Thoracic aorta (tissue), 2 donors: ENCODE results near the gene PCGF3. TPM values are rescaled to one million over a fixed set of nuclear protein-coding genes. Genes with fewer than 3 reads are reported as not detected.

Experiments used
- ATAC-seq: fragments of 150-250 bp; one replicate; pipeline ENCODE4 v1.8.0; 2017; ENCODE audit warnings: low read depth; ENCODE audit not compliant: insufficient number of reproducible peaks, low FRiP score
- DNase-seq: peaks from one replicate; pipeline ENCODE4 v3.0.0-alpha.2; 2020; ENCODE audit warnings: low spot score
- H3K27ac ChIP-seq, 2 donors: fragments of 200-600 bp; sonication (generic); 1 replicate in 1 of 2; 2 replicates in 1 of 2; pipeline ENCODE4 v1.5.1; 2016; ENCODE audit warnings: mild to moderate bottlenecking in 2 of 2, moderate library complexity in 2 of 2
- H3K27me3 ChIP-seq: fragments of 200-600 bp; sonication (generic); replicated peaks from 2 replicates; pipeline ENCODE4 v1.6.0; 2016; ENCODE audit warnings: mild to moderate bottlenecking; ENCODE audit not compliant: insufficient read depth
- H3K36me3 ChIP-seq: fragments of 200-600 bp; sonication (generic); one replicate; pipeline ENCODE4 v1.5.1; 2016
- H3K4me1 ChIP-seq, 2 donors: fragments of 200-600 bp; sonication (generic); 1 replicate in 1 of 2; 2 replicates in 1 of 2; pipeline versions ENCODE4 v1.5.1 to v1.6.0; 2016; ENCODE audit warnings: low read depth in 2 of 2, mild to moderate bottlenecking in 1 of 2; ENCODE audit not compliant: control insufficient read depth in 1 of 2
- H3K4me3 ChIP-seq: fragments of 200-600 bp; sonication (generic); 2 replicates; pipeline ENCODE4 v1.5.1; 2016; ENCODE audit warnings: mild to moderate bottlenecking
- H3K9me3 ChIP-seq: fragments of 200-600 bp; sonication (generic); 2 replicates; pipeline ENCODE4 v1.5.1; 2016
- CTCF ChIP-seq: fragments of 200-600 bp; sonication (generic); IDR thresholded peaks from one replicate; pipeline ENCODE4 v1.5.1; 2019; ENCODE audit warnings: antibody characterized with exemption
- total RNA-seq, 2 donors: library from RNA; depleted of rRNA; stranded (reverse); fragments of >200 nt; gene quantifications; one replicate each; pipeline versions ENCODE4 v1.1.0 to v1.2.3, GENCODE V29; 2016

Gene PCGF3
- total RNA-seq, 2 donors from 2014 or later: 50.4 to 83.2 TPM

- Histone ChIP-seq H3K9me3 (peaks cover 69% of the 10 kb centered on the region), H3K36me3 (peaks cover 81% of the 10 kb centered on the region), H3K4me3 (no peak overlapping the region), H3K4me1 (no peaks in the 10 kb centered on the region), H3K27me3 (no peaks in the 10 kb centered on the region), H3K27ac (no peak overlapping the region)
- TF ChIP-seq CTCF: no peak
- ATAC-seq: no peak
- no peak for DNase-seq
Measured at GRCh38 chr4:766559-767283, 61.1 kb downstream of the PCGF3 start.

GRCh38 chr4:768076-768475 lies 62.4 kb downstream of the PCGF3 start:
- Histone ChIP-seq H3K4me1 (no peaks in the 10 kb centered on the region), H3K27me3 (no peaks in the 10 kb centered on the region), H3K27ac (no peak overlapping the region), H3K4me3 (no peak overlapping the region), H3K36me3 (peaks cover 70% of the 10 kb centered on the region), H3K9me3 (peaks cover 55% of the 10 kb centered on the region)
- ATAC-seq: no peak
- DNase-seq: no peak
- no peak for TF ChIP-seq CTCF

- peaks cover 72% of the 10 kb centered on the region for H3K36me3 ChIP-seq
- no peak for ATAC-seq
- no peaks in the 10 kb centered on the region for H3K27me3 ChIP-seq
- TF ChIP-seq CTCF: no peak
- no peak overlapping the region for H3K4me3 ChIP-seq
- no peak for DNase-seq
- no peak overlapping the region for H3K27ac ChIP-seq
- H3K9me3 ChIP-seq: peaks cover 51% of the 10 kb centered on the region
- H3K4me1 ChIP-seq: no peaks in the 10 kb centered on the region
Measured at GRCh38 chr4:768995-769394, 63.4 kb downstream of the PCGF3 start.

GRCh38 chr4:769511-769910 lies 63.9 kb downstream of the PCGF3 start:
- Histone ChIP-seq H3K27ac (no peak overlapping the region), H3K27me3 (no peaks in the 10 kb centered on the region), H3K4me1 (no peaks in the 10 kb centered on the region), H3K36me3 (peaks cover 70% of the 10 kb centered on the region), H3K4me3 (no peak overlapping the region), H3K9me3 (peaks cover 49% of the 10 kb centered on the region)
- no peak for ATAC-seq
- DNase-seq: no peak
- no peak for TF ChIP-seq CTCF

- Histone ChIP-seq H3K9me3 (peaks cover 46% of the 10 kb centered on the region), H3K4me1 (no peaks in the 10 kb centered on the region), H3K27me3 (no peaks in the 10 kb centered on the region), H3K36me3 (peaks cover 72% of the 10 kb centered on the region), H3K27ac (no peak overlapping the region), H3K4me3 (no peak overlapping the region)
- DNase-seq: no peak
- ATAC-seq: no peak
- TF ChIP-seq CTCF: no peak
Measured at GRCh38 chr4:770022-770421, 64.4 kb downstream of the PCGF3 start.
